Keratinocyte (primary cell): ENCODE results near the gene TNC. TPM values are rescaled to one million over a fixed set of nuclear protein-coding genes. Genes with fewer than 3 reads are reported as not detected.

Source experiments
- DNase-seq: peaks from one replicate; pipeline ENCODE4 v3.0.0-alpha.2; 2011; ENCODE audit warnings: low read depth, missing footprints, low spot score
- FAIRE-seq: peaks from 2 replicates; lab custom pipeline; 2011; peaks lifted over from hg19 to GRCh38; lab: Jason Lieb, UNC
- H2AFZ ChIP-seq: 2 replicates; pipeline ENCODE4 v1.6.0; 2012; ENCODE audit warnings: low read length, control low read depth, inconsistent platforms; ENCODE audit not compliant: control insufficient read depth
- H3K27ac ChIP-seq: 2 replicates; pipeline ENCODE4 v1.5.1; 2011; ENCODE audit warnings: low read length; ENCODE audit not compliant: control insufficient read depth, insufficient read depth
- H3K27me3 ChIP-seq: 3 replicates; pipeline ENCODE4 v1.6.0; 2011; ENCODE audit warnings: low read length; ENCODE audit not compliant: control insufficient read depth, insufficient read depth; ENCODE audit errors: extremely low read depth
- H3K36me3 ChIP-seq, 2 experiments: 2 replicates in 1 of 2; 3 replicates in 1 of 2; pipeline ENCODE4 v1.5.1; 2011; ENCODE audit warnings: low read length in 2 of 2, mild to moderate bottlenecking in 1 of 2; ENCODE audit not compliant: control insufficient read depth in 2 of 2, insufficient read depth in 2 of 2; ENCODE audit errors: extremely low read depth in 1 of 2
- H3K4me1 ChIP-seq: 3 replicates; pipeline ENCODE4 v1.5.1; 2011; ENCODE audit warnings: low read length; ENCODE audit not compliant: control insufficient read depth, insufficient read depth; ENCODE audit errors: extremely low read depth
- H3K4me2 ChIP-seq: 3 replicates; pipeline ENCODE4 v1.6.0; 2011; ENCODE audit warnings: low read depth, low read length; ENCODE audit not compliant: control insufficient read depth, insufficient read depth; ENCODE audit errors: extremely low read depth
- H3K4me3 ChIP-seq, 3 experiments: fragments of 200-600 bp in 1 of 3; sonication (generic) in 1 of 3; 2 replicates in 2 of 3; 3 replicates in 1 of 3; pipeline ENCODE4 v1.5.1; 2011 to 2016; ENCODE audit warnings: low read length in 3 of 3, mild to moderate bottlenecking in 3 of 3, control low read depth in 2 of 3, inconsistent platforms in 1 of 3, low read depth in 1 of 3, mixed read lengths in 1 of 3, mixed run types in 1 of 3, moderate library complexity in 1 of 3; ENCODE audit not compliant: control insufficient read depth in 2 of 3, insufficient read depth in 2 of 3; ENCODE audit errors: extremely low read depth in 1 of 3
- H3K79me2 ChIP-seq: 2 replicates; pipeline ENCODE4 v1.6.0; 2012; ENCODE audit warnings: low read length; ENCODE audit not compliant: control insufficient read depth, insufficient read depth
- H3K9ac ChIP-seq: 3 replicates; pipeline ENCODE4 v1.6.0; 2011; ENCODE audit warnings: low read length; ENCODE audit not compliant: control insufficient read depth, insufficient read depth; ENCODE audit errors: extremely low read depth
- H3K9me1 ChIP-seq: 3 replicates; pipeline ENCODE4 v1.6.0; 2011; ENCODE audit warnings: low read length; ENCODE audit not compliant: control insufficient read depth, insufficient read depth; ENCODE audit errors: extremely low read depth
- H3K9me3 ChIP-seq: 2 replicates; pipeline ENCODE4 v1.5.1; 2012; ENCODE audit warnings: low read depth, low read length; ENCODE audit not compliant: control insufficient read depth
- H4K20me1 ChIP-seq: 3 replicates; pipeline ENCODE4 v1.6.0; 2011; ENCODE audit warnings: low read length; ENCODE audit not compliant: control insufficient read depth, insufficient read depth; ENCODE audit errors: extremely low read depth
- CTCF ChIP-seq, 3 experiments: IDR thresholded peaks in 1 of 3; conservative IDR thresholded peaks in 1 of 3; optimal IDR thresholded peaks in 1 of 3; 2 replicates in 2 of 3; 3 replicates in 1 of 3; pipeline versions ENCODE3 to v1.5.1; 2011; ENCODE audit warnings: low read length in 3 of 3, mild to moderate bottlenecking in 3 of 3, moderate library complexity in 2 of 3, control low read depth in 1 of 3, inconsistent platforms in 1 of 3; ENCODE audit not compliant: insufficient read depth in 2 of 3; ENCODE audit errors: extremely low read depth in 1 of 3
- EZH2 ChIP-seq: IDR thresholded peaks from one replicate; pipeline ENCODE4 v1.6.1; 2012; ENCODE audit warnings: inconsistent platforms, mild to moderate bottlenecking, low read length, moderate library complexity
- dilution Hi-C: fragments of 300-500 bp; cut with MboI; formaldehyde crosslinking; loops from one replicate; pipeline ENCODE4 v1.7.0; 2020; ENCODE audit warnings: low sequenced_read_pairs; ENCODE audit not compliant: extremely low pct_ligation_motif_present
- polyA plus RNA-seq, 5 experiments: library from polyadenylated mRNA; depleted of rRNA in 3 of 5; stranded (reverse) in 3 of 5; stranded (forward) in 1 of 5; unstranded in 1 of 5; fragments of >200 nt; gene quantifications; 1 replicate in 1 of 5; 2 replicates in 3 of 5; 3 replicates in 1 of 5; pipeline versions ENCODE4 v1.2.1 to v1.2.3, GENCODE V29; 2011 to 2012; ENCODE audit warnings: missing spikeins in 2 of 5, low read depth in 1 of 5, low replicate concordance in 1 of 5

The TNC gene
- polyA plus RNA-seq, 1 donor (not counting 4 experiments of a cell fraction or from before 2014, with no cell fraction given), result 58.7 TPM

- Histone ChIP-seq H3K27me3 (no peaks in the 10 kb centered on the region), H3K9ac (no peak overlapping the region), H3K4me3 (no peak overlapping the region), H3K36me3 (peaks cover 0 to 10% of the 10 kb centered on the region in 2 experiments), H4K20me1 (no peaks in the 10 kb centered on the region), H3K9me1 (peaks cover 8% of the 10 kb centered on the region), H3K27ac (peak overlapping the region; percentile 10), H3K79me2 (no peaks in the 10 kb centered on the region), H3K4me2 (peak overlapping the region; percentile 67), H3K4me1 (peaks cover 38% of the 10 kb centered on the region), H2AFZ (no peak overlapping the region), H3K9me3 (no peaks in the 10 kb centered on the region)
- peak; percentile 65 for FAIRE-seq
- dilution Hi-C loops, result no loop called here
- TF ChIP-seq CTCF (optimal IDR thresholded peaks at IDR 0.05 in 1 of 3, IDR thresholded peaks at IDR 0.05 in 1 of 3, conservative IDR thresholded peaks at IDR 0.05 in 1 of 3; ENCODE audit: extremely low read depth in 1 of 3, insufficient read depth in 2 of 3, low read length in 3 of 3) (no peak), EZH2 (no peak)
- DNase-seq, result no peak
Observed at GRCh38 chr9:115058175-115058574, 59.8 kb downstream of the TNC start.

- H3K79me2 ChIP-seq, result no peaks in the 10 kb centered on the region
- peaks cover 0 to 10% of the 10 kb centered on the region in 2 experiments for H3K36me3 ChIP-seq
- H4K20me1 ChIP-seq, result no peaks in the 10 kb centered on the region
- H3K27ac ChIP-seq, result no peak overlapping the region
- H2AFZ ChIP-seq, result no peak overlapping the region
- no peaks in the 10 kb centered on the region for H3K27me3 ChIP-seq
- no peak overlapping the region for H3K4me2 ChIP-seq
- peak; percentile 64 for FAIRE-seq
- no peak for DNase-seq
- peaks cover 38% of the 10 kb centered on the region for H3K4me1 ChIP-seq
- H3K9me1 ChIP-seq, result peaks cover 8% of the 10 kb centered on the region
- no peak overlapping the region for H3K4me3 ChIP-seq
- no peak for TF ChIP-seq EZH2
- no peak for TF ChIP-seq CTCF (optimal IDR thresholded peaks at IDR 0.05 in 1 of 3, IDR thresholded peaks at IDR 0.05 in 1 of 3, conservative IDR thresholded peaks at IDR 0.05 in 1 of 3; ENCODE audit: extremely low read depth in 1 of 3, insufficient read depth in 2 of 3, low read length in 3 of 3)
- H3K9me3 ChIP-seq, result no peaks in the 10 kb centered on the region
- dilution Hi-C loops, result no loop called here
- H3K9ac ChIP-seq, result no peak overlapping the region
Observed at GRCh38 chr9:115057559-115057958, 60.4 kb downstream of the TNC start.
